Stimulated activated naive B cell treated with anti-CD40 and anti-IgM and Interleukin-4, amounts not matched to agents 10 μg/mL and 1 μg/mL and 100 μg/mL, for 72 hours (primary cell): ENCODE data around the gene FMOD.

Experiments used
- ATAC-seq, 2 donors: fragments of 150-1000 bp; cut with Tn5 transposase; replicated peaks; 2 replicates each; pipeline ENCODE4 v1.10.0; 2021; ENCODE audit warnings: moderate library complexity in 1 of 2
- DNase-seq: peaks from one replicate; pipeline ENCODE4 v3.0.0; 2021
- H3K27ac Mint-ChIP-seq: one replicate; pipeline ENCODE4 v1.8.0; 2022; ENCODE audit warnings: mild to moderate bottlenecking, mixed read lengths
- H3K27me3 Mint-ChIP-seq, 2 donors: one replicate each; pipeline ENCODE4 v1.8.0; 2022; ENCODE audit warnings: mixed read lengths in 2 of 2
- H3K36me3 Mint-ChIP-seq, 2 donors: one replicate each; pipeline ENCODE4 v1.8.0; 2022; ENCODE audit warnings: mixed read lengths in 2 of 2, mild to moderate bottlenecking in 1 of 2
- H3K4me1 Mint-ChIP-seq, 2 donors: one replicate each; pipeline ENCODE4 v1.8.0; 2022; ENCODE audit warnings: mixed read lengths in 2 of 2, mild to moderate bottlenecking in 1 of 2
- H3K4me3 Mint-ChIP-seq, 2 donors: one replicate each; pipeline ENCODE4 v1.8.0; 2022; ENCODE audit warnings: mild to moderate bottlenecking in 2 of 2, mixed read lengths in 2 of 2, moderate library complexity in 1 of 2
- H3K9me3 Mint-ChIP-seq, 2 donors: one replicate each; pipeline ENCODE4 v1.8.0; 2022; ENCODE audit warnings: mixed read lengths in 2 of 2, mild to moderate bottlenecking in 1 of 2

Gene FMOD

DNA sequence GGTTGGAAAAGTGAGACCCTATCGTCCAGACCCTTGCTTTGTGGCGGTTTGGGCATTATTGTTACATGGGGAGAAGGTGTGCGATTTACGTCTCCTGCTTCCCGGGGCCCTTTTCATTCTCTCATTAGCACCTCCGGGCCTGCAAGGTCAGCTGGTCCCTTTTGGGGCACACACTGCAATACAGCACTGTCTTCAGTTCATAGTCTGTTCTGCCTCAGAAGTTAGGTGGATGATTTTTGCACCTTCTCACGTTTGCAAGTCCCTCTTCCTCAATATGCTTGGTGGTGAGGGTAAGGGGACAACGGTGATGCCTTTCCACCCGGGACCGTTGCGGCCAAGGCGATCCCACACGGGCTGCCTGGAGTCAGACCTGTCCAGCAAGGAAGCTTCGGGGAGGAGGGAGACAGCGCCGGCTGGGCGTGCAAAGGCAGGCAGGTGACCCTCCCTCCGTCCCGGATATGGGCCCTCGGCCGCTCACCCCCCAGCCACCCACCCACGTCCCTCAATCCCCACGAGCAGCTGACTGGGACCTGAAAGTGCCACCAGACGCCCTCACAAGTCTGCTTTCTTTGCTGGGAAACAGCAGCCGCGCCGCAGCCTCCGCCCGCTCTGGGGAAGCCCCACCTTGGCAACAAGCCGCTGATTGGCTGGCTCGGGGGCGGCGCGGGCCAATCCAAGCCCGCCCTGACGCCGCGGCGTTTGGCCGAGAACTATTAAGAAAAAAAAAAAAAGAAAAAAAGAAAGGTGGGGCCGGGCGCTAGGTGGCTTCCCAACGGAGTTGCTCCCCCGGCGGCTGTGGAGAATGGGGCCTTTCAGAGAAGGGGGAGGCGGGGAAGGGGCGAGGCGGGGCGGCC lies 23.9 kb downstream of the FMOD start:
- ATAC-seq: peak; percentile 80 to 83
- Mint-ChIP-seq H3K9me3 (no peaks in the 10 kb centered on the region), H3K27me3 (no peaks in the 10 kb centered on the region), H3K27ac (peak overlapping the region; percentile 93), H3K4me1 (peaks cover 62 to 75% of the 10 kb centered on the region in 2 donors), H3K36me3 (no peaks in the 10 kb centered on the region), H3K4me3 (peak overlapping the region; percentile 83 to 87)
- DNase-seq: peak; percentile 94

DNA sequence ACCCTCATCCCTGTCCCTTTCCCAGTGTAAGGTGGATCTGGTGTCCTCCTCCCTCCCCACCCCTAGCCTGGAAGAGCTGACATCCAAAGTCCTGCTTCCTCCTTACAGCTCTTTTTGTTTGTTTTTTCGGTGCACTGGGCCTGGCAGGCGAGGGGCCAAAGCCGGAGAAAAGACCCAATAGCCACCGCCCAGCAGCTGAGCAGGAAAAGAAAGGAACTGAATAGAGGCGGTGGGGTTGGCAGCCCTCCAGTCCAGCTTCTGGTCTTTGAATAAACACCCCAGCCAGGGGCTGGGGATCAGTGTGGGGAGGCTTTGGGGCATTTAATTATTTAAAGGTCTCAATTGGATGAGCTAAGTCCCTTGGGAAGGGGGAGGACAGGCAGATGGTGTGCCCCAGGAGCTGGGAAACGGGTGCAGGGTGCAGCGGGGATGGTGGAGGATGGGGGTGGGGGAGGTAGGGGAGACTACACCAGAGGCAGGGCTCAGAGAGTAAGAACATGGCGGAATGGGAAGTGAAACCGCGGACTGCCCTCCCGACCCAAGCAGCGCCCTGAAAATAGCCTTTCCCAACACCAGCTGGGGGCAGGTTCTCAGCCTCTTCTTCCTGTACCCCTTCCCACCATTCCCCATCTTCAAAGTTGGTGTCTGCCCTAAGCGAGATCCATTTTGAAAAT lies 25.4 kb downstream of the FMOD start:
- H3K36me3 Mint-ChIP-seq: no peaks in the 10 kb centered on the region
- H3K27me3 Mint-ChIP-seq: no peaks in the 10 kb centered on the region
- peak overlapping the region; percentile 78 to 87 for H3K4me3 Mint-ChIP-seq
- H3K4me1 Mint-ChIP-seq: peaks cover 71 to 79% of the 10 kb centered on the region in 2 donors
- H3K9me3 Mint-ChIP-seq: no peaks in the 10 kb centered on the region
- no peak for ATAC-seq
- peak; percentile 47 for DNase-seq
- H3K27ac Mint-ChIP-seq: peak overlapping the region; percentile 93

DNA sequence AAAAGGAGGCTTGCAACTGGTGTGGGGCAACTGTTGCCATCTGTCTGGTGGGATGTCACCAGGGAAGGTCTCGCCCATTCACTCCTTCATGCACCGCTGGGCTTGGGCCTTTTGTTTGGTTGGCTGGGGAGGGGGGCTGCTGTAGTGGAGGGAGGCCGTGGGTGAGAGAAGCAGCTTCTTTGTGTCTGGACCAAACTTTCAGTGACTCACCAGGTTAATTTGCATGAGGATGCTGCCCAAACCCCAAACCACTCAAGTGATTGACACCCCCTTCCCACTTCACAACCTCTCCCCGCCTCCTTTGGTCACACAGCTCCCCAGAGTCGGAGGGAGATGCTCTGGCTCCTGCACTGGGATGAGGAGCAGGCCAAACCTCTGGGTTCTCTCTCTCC lies 25.9 kb downstream of the FMOD start:
- Mint-ChIP-seq H3K27me3 (no peaks in the 10 kb centered on the region), H3K4me1 (peaks cover 76 to 85% of the 10 kb centered on the region in 2 donors), H3K9me3 (no peaks in the 10 kb centered on the region), H3K36me3 (no peaks in the 10 kb centered on the region), H3K27ac (peak overlapping the region; percentile 93), H3K4me3 (peak overlapping the region; percentile 78 to 87)
- DNase-seq: peak; percentile 68
- ATAC-seq: peak; percentile 37 to 46

DNA sequence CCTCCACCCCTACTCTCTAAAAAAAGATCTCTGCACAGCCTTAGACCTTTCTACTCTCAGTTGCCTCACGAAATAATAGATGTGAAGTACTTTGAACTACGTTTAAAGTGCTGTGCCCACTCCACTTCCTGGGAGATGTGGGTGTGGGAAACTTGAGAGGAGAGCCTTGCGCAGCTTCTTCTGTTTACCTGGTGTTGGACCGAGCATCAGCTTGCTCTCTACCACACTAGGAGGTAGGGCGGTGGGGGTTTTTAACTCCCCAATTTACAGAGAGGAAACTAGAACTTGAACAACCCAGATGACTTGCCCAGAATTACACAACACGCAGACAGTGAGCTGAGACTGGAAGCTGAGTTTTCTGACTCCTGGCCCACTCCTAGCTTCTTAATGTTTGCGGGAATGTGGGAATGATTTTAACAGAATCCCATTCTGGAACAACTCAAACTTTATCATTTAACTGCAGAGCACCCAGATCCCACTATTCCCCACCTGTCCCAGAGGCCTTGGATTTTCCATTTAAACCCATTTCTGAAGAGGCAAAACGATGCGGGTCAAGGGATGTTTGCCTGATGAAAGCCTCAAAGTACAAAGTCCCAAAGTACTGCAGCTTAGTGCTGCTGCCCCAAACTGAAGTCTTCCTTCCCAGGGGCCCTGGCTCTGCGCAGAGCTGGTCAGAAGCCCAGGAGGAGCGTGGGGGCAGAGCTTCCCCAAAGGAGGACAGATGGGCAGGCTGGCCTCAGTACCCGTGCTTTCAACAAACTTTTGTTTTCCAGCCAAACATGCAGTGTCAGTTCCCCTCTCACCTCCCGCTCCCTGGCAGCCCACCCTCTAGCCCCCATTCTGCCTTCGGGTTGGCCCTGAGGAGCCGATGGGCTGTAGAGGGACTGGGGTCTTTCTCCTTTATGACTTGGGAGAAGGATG lies 26.6 kb downstream of the FMOD start:
- peak; percentile 8 to 12 for ATAC-seq

DNA sequence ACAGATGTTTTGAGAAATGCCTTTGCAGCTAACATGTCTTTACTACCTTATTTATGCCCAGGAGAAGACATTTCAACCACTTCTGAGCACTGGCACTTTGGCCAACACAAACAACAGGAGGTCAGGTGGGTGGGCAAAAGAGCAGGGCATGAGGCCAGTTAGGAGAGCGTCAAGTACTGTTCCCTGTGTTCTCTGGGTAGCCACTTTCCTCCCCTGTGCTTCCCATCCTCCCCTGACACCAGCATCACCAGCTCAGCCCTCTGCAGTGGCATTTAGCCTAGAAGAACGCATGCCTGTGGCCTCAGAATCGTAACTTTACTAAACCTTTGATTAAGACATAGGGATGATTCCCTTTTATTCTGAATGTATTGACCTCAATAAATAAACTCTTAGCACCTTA lies 27.3 kb downstream of the FMOD start:
- DNase-seq (no peak), ATAC-seq (no peak)
- H3K4me3 Mint-ChIP-seq: peak overlapping the region in 1 of 2 donors; percentile 6
- H3K27me3 Mint-ChIP-seq: no peaks in the 10 kb centered on the region
- peak overlapping the region; percentile 83 for H3K27ac Mint-ChIP-seq
- peaks cover under 1 to 5% of the 10 kb centered on the region in 2 donors for H3K36me3 Mint-ChIP-seq
- H3K4me1 Mint-ChIP-seq: peaks cover 82 to 94% of the 10 kb centered on the region in 2 donors
- H3K9me3 Mint-ChIP-seq: no peaks in the 10 kb centered on the region

More for the DNA sequence above, 26.6 kb downstream of the FMOD start:
- peak overlapping the region; percentile 78 to 87 for H3K4me3 Mint-ChIP-seq
- peaks cover 81 to 91% of the 10 kb centered on the region in 2 donors for H3K4me1 Mint-ChIP-seq
- no peaks in the 10 kb centered on the region for H3K27me3 Mint-ChIP-seq
- H3K9me3 Mint-ChIP-seq: no peaks in the 10 kb centered on the region
- peaks cover 0 to under 1% of the 10 kb centered on the region in 2 donors for H3K36me3 Mint-ChIP-seq
- H3K27ac Mint-ChIP-seq: peak overlapping the region; percentile 93
- peak; percentile 38 for DNase-seq

DNA sequence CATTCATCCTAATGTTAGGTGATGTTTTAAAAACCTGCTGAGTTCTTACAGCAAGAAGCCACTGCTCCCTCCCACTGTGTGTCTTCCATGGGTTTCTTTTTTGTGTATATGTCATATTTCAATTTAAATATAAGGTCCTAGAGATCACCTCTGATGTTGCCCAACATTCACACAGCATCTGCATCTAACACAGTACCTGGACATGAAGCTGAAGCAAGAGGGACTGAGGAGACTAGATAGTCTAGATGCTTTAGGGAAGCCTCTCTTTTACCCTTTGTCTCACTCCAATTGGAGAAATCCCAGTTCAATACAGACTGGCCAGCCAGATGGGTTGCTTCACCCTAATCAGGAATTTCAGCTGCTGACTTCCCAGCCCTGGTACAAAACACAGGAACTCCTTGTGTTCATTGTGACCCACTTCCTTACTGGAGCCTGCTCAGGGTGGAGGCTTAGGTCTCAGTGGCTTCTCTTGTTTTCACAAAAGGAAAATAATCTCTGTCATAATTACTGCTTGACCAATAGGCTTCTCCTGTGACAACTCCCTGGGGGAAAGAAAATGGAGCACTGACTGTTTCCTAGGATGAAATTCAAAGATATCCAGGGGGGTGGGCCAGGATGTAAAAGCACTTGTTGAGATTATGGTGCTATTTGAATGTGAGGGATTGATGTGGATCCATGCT lies 28.3 kb downstream of the FMOD start:
- H3K27me3 Mint-ChIP-seq: no peaks in the 10 kb centered on the region
- H3K4me1 Mint-ChIP-seq: peaks cover 80 to 94% of the 10 kb centered on the region in 2 donors
- no peaks in the 10 kb centered on the region for H3K9me3 Mint-ChIP-seq
- DNase-seq: no peak
- H3K4me3 Mint-ChIP-seq: no peak overlapping the region
- no peak overlapping the region for H3K27ac Mint-ChIP-seq
- ATAC-seq: no peak
- peaks cover 2 to 5% of the 10 kb centered on the region in 2 donors for H3K36me3 Mint-ChIP-seq

DNA sequence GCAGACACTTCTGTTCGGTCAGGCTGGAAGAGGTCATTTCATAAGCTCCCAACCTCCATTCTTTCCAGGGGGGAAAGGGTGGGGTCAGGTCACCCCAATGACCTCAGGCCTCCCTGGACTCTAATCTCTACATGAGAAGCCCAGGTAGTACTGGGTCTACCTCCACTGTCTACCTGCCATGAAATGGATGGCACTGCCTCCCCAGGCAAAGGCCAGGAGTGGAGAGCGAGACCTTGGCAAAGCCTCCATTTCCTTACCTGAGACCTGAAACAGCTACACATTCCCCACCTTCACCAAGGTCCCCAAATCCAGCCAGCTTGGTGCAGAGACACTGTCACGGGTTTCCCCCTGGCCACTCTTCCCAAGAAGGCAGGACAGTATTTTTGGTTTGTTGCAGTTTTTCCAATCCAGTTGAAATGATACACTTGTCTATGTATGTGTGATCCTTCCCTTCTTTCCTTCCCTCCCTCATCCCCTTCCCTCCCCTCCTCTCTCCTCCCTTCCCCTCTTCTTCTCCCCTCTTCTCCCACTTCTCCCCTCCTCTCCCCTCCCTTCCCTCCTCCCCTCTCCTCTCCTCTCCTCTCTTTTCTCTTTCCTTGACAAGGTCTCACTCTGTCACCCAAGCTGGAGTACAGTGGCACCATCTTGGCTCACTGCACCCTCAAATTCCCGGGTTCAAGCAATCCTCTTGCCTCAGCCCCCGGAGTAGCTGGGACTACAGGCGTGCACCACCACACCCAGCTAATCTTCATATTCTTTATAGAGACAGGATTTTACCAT lies 29.5 kb downstream of the FMOD start:
- Mint-ChIP-seq H3K27me3 (no peaks in the 10 kb centered on the region), H3K4me1 (peaks cover 81 to 97% of the 10 kb centered on the region in 2 donors), H3K9me3 (no peaks in the 10 kb centered on the region), H3K36me3 (peaks cover 2 to 5% of the 10 kb centered on the region in 2 donors), H3K4me3 (peak overlapping the region; percentile 54 to 75), H3K27ac (peak overlapping the region; percentile 91)
- ATAC-seq (no peak), DNase-seq (no peak)

DNA sequence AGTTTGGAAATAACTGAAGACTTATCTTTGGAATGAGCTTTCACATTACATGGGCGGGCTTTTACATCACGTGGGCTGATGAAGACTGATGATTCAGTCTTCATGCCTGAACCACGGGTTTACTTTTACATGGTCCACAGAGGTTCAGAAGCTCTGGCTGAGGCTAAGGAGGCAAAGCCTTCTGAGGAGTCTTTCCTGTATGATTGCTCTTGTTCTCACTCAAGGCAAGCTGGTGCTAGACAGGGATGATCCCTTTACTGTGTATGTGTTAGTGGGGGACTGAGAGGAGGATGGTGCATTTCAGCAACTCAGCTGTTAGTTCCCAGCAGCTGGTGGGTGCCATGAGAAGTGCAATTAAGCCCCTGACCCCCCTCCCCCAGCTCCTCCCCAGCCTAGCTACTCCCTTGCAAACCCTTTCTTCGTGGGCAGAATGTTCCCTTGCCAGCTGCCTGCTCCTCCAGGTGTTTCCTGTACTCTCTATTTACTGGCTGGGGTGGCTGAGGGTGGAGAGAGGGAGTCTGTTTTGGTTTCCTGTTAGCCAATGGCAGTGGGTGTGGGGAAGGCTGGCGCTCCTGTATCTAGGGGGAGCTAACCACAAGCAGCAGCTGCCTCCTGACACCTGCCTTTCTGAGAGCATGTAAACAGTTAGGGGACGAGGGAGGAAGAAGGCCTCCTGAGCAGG lies 30.2 kb downstream of the FMOD start:
- H3K27ac Mint-ChIP-seq: peak overlapping the region; percentile 87
- peak; percentile 60 for DNase-seq
- H3K4me3 Mint-ChIP-seq: peak overlapping the region; percentile 11 to 75
- H3K36me3 Mint-ChIP-seq: peaks cover 2 to 5% of the 10 kb centered on the region in 2 donors
- peak; percentile 64 to 71 for ATAC-seq
- no peaks in the 10 kb centered on the region for H3K9me3 Mint-ChIP-seq
- peaks cover 78 to 94% of the 10 kb centered on the region in 2 donors for H3K4me1 Mint-ChIP-seq
- H3K27me3 Mint-ChIP-seq: no peaks in the 10 kb centered on the region

DNA sequence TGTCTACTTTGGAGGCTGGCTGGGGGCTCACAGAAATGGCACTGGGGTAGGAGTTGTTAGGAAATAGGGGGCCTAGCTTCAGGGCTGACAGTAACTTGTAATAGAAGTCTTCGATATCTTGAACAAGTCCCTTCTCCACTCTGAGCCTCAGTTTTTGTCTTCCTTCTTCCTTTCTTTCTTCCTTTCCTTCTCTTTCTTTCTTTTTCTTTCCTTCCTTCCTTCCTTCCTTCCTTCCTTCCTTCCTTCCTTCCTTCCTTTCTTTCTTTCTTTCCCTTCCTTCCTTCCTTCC lies 32.7 kb downstream of the FMOD start:
- no peak overlapping the region for H3K4me3 Mint-ChIP-seq
- H3K36me3 Mint-ChIP-seq: peaks cover 7 to 18% of the 10 kb centered on the region in 2 donors
- peaks cover 0 to 1% of the 10 kb centered on the region in 2 donors for H3K9me3 Mint-ChIP-seq
- no peaks in the 10 kb centered on the region for H3K27me3 Mint-ChIP-seq
- ATAC-seq (no peak), DNase-seq (no peak)
- peaks cover 57 to 76% of the 10 kb centered on the region in 2 donors for H3K4me1 Mint-ChIP-seq
- no peak overlapping the region for H3K27ac Mint-ChIP-seq

DNA sequence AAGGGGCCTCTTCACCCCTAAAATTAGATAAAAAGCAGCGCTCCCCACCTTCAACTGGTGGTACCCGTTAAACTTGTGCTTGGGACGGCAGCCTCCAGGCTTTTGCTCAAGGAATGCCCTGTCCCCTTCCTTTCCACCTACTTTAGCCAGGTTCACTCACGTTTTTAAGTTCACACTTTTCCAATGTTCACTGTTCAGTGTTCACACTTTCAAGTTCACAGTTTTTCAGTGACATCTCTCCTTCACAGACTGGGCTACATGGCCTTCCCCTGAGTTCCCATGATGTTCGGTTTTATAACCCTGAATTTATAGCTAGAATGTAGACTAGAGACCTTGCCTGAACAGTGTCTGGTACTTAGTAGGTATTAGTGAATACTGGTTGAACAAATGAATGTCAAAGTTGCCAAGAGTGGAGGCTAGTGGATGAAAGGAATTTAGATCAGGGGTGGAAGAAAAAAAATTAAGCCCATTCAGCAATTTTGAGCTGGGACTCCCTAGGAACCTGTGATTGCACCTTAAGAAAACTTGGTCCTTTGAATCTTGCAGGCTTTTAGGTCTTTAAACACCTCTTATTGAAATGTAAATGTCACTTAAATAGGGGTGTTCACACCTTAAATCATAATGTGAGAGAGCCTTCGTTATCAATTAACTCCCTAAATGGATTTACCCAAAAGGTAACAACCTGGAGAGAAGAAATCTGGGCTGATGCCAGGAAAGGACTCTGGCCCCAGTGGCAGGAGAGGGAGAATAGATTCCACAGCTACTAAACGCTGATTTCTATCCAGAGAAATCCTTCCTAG lies 33.3 kb downstream of the FMOD start:
- ATAC-seq: no peak
- Mint-ChIP-seq H3K27me3 (no peaks in the 10 kb centered on the region), H3K4me1 (peaks cover 51 to 72% of the 10 kb centered on the region in 2 donors), H3K9me3 (peaks cover 0 to 1% of the 10 kb centered on the region in 2 donors), H3K27ac (peak overlapping the region; percentile 1), H3K4me3 (no peak overlapping the region), H3K36me3 (peaks cover 7 to 18% of the 10 kb centered on the region in 2 donors)
- DNase-seq: no peak

DNA sequence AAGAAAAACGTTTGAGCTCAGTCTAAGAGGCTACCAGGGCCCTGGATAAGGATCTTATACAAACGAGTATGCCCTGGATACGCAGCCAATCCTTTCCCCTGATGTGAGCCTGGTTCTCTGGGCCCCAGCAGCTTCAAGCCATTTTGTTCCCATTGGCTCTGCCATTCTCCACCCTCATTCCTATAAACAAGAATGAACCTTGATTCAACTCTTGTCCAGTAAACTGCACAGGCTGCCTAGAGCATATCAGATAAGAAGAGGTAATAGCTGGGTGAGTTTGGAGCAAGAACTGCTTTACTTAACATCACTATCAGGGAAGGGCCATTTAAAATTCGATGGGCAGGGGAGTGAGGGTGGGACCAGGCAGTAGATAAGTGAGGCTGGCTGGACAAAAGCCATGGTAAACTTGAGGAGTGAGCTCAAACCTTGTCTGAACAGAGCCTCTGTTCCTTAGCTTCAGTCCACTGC lies 34.3 kb downstream of the FMOD start:
- H3K36me3 Mint-ChIP-seq: peaks cover 7 to 25% of the 10 kb centered on the region in 2 donors
- peaks cover 47 to 71% of the 10 kb centered on the region in 2 donors for H3K4me1 Mint-ChIP-seq
- H3K4me3 Mint-ChIP-seq: no peak overlapping the region
- ATAC-seq (no peak), DNase-seq (no peak)
- peak overlapping the region; percentile 34 for H3K27ac Mint-ChIP-seq
- H3K27me3 Mint-ChIP-seq: no peaks in the 10 kb centered on the region
- H3K9me3 Mint-ChIP-seq: peaks cover 0 to 1% of the 10 kb centered on the region in 2 donors
